ENCODE results near the gene ZDHHC19.
"Not testable (repeated sequence)": the region's sequence is repeated elsewhere in the genome, so short reads cannot be mapped to it uniquely, and the experiment has no call there.

The ZDHHC19 gene

GRCh38 chr3:196225086-196225485 lies 13.9 kb upstream of the ZDHHC19 start:
- no peak for DNase-seq (ENCODE audit: low spot score)

GRCh38 chr3:196222876-196223595 lies 11.8 kb upstream of the ZDHHC19 start:
- no peak for DNase-seq (ENCODE audit: low spot score)

GRCh38 chr3:196220991-196221390 lies 9.8 kb upstream of the ZDHHC19 start:
- DNase-seq (ENCODE audit: low spot score): no peak

GRCh38 chr3:196220587-196220986 lies 9.4 kb upstream of the ZDHHC19 start:
- DNase-seq (ENCODE audit: low spot score): no peak

- DNase-seq (ENCODE audit: low spot score): no peak
Observed at GRCh38 chr3:196219970-196220311, 8.7 kb upstream of the ZDHHC19 start.

GRCh38 chr3:196219194-196219969 lies 8.2 kb upstream of the ZDHHC19 start:
- peak; percentile 37 for DNase-seq (ENCODE audit: low spot score)

- no peak for DNase-seq (ENCODE audit: low spot score)
Observed at GRCh38 chr3:196218155-196218712, 7.0 kb upstream of the ZDHHC19 start.

GRCh38 chr3:196217307-196218154 lies 6.3 kb upstream of the ZDHHC19 start:
- no peak for DNase-seq (ENCODE audit: low spot score)

GRCh38 chr3:196216681-196217211 lies 5.5 kb upstream of the ZDHHC19 start:
- no peak for DNase-seq (ENCODE audit: low spot score)

GRCh38 chr3:196216089-196216564 lies 4.9 kb upstream of the ZDHHC19 start, which contains the start of gene SLC51A:
SLC51A (plus strand) TSS chr3:196216534; CDS start chr3:196216713, 179 bp downstream.
- DNase-seq (ENCODE audit: low spot score): no peak

- no peak for DNase-seq (ENCODE audit: low spot score)
Observed at GRCh38 chr3:196215493-196216020, 4.4 kb upstream of the ZDHHC19 start.

GRCh38 chr3:196214783-196215441 lies 3.7 kb upstream of the ZDHHC19 start:
- no peak for DNase-seq (ENCODE audit: low spot score)

GRCh38 chr3:196209944-196210672 lies 1.1 kb downstream of the ZDHHC19 start:
- DNase-seq (ENCODE audit: low spot score): not testable (repeated sequence)

- no peak for DNase-seq (ENCODE audit: low spot score)
Observed at GRCh38 chr3:196208942-196209695, 2.1 kb downstream of the ZDHHC19 start.

GRCh38 chr3:196207833-196208607 lies 3.2 kb downstream of the ZDHHC19 start:
- DNase-seq (ENCODE audit: low spot score): peak; percentile 89

- DNase-seq (ENCODE audit: low spot score): peak; percentile 56
Observed at GRCh38 chr3:196207159-196207832, 3.9 kb downstream of the ZDHHC19 start.

GRCh38 chr3:196205442-196206205 lies 5.6 kb downstream of the ZDHHC19 start:
- DNase-seq (ENCODE audit: low spot score): not testable (repeated sequence)

Data from germinal center (tissue), 1 donor.